ENCODE results near the gene DPP10.

Gene DPP10

DNA sequence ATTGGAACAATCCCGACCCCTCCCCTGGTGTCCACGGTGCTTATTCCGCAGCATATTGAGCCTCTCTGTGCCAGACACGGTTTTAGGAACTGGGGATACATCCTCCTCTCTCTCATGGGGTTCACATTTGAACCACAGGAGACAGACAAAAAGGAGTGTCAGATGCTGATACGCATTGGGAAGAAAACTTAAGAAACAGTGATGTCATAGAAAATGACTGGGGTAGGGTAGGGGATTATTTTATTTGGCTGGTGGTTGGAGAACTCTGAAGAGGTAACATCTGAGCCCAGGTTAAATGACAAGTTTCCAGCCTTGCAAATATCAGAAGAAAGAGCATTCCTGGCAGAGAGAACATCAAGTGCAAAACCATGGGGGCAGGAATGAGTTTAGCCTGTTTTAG lies 344.5 kb downstream of the DPP10 start:
- DNase-seq (ENCODE audit: low read depth): no peak
- TF ChIP-seq, protein P1, sequence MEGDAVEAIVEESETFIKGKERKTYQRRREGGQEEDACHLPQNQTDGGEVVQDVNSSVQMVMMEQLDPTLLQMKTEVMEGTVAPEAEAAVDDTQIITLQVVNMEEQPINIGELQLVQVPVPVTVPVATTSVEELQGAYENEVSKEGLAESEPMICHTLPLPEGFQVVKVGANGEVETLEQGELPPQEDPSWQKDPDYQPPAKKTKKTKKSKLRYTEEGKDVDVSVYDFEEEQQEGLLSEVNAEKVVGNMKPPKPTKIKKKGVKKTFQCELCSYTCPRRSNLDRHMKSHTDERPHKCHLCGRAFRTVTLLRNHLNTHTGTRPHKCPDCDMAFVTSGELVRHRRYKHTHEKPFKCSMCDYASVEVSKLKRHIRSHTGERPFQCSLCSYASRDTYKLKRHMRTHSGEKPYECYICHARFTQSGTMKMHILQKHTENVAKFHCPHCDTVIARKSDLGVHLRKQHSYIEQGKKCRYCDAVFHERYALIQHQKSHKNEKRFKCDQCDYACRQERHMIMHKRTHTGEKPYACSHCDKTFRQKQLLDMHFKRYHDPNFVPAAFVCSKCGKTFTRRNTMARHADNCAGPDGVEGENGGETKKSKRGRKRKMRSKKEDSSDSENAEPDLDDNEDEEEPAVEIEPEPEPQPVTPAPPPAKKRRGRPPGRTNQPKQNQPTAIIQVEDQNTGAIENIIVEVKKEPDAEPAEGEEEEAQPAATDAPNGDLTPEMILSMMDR (conservative IDR thresholded peaks at IDR 0.05; ENCODE audit: low read depth, low read length): no peak
- no peak overlapping the region for H3K4me3 ChIP-seq (ENCODE audit: low read length)

DNA sequence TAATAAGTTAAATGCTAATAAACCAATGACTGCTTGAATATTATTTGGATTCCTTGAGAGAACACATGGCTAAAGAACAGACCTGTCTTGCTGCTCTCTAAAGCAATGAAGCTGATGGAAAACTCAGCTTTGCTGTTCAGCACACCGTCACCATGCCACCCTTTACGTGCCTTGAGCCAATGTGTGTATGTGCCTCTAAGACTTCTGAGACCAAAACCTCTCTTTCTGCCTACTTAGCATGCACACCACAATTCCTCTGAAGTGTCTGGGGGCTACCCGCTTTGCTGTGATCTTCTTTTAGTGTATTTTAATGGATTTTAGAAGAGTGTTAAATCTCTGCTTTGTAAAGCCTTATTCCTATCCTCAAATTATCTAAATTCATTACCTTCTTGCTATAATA lies 345.0 kb downstream of the DPP10 start:
- no peak overlapping the region for H3K4me3 ChIP-seq (ENCODE audit: low read length)
- TF ChIP-seq, protein P1 (conservative IDR thresholded peaks at IDR 0.05; ENCODE audit: low read depth, low read length): no peak
- DNase-seq (ENCODE audit: low read depth): no peak

DNA sequence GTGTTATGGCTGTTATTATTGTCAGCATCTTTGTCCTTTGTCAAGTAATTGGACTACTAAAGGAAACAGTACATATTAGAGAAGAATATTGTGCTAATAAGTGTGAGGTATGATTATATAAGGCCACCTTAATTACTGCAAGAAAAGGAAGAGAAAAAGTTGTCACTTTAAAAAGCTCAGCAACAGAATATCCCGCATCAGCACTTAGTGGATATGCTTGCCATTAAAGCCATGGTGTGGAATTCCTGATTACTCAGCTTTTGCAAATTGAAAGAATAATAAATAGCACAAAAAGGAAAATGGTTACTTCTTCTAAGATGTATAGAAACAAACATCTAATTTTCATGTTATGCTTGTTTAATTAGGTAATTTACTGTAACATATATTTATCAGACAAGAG lies 347.5 kb downstream of the DPP10 start:
- no peak overlapping the region for H3K4me3 ChIP-seq (ENCODE audit: low read length)
- TF ChIP-seq, protein P1 (conservative IDR thresholded peaks at IDR 0.05; ENCODE audit: low read depth, low read length): no peak
- no peak for DNase-seq (ENCODE audit: low read depth)

DNA sequence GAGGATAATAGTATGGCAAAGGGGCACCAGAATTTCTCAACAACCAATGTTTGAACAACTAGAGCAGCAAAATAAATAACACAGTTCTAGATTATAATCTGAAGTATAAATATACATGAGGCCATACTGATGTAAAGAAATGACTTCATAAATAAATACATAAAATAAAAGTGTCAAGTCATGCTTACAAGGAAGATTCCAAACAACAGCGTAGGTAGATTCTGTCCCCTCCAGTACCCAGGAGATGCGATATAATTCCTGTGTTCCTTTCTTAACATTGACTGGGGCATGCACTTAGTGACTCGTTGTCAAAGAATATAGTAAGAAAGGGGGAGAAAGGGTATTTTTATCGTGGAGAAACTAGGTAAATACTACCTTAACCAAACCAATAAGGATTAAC lies 355.1 kb downstream of the DPP10 start:
- no peak for DNase-seq (ENCODE audit: low read depth)
- TF ChIP-seq, protein P1 (conservative IDR thresholded peaks at IDR 0.05; ENCODE audit: low read depth, low read length): no peak
- H3K4me3 ChIP-seq (ENCODE audit: low read length): no peak overlapping the region

DNA sequence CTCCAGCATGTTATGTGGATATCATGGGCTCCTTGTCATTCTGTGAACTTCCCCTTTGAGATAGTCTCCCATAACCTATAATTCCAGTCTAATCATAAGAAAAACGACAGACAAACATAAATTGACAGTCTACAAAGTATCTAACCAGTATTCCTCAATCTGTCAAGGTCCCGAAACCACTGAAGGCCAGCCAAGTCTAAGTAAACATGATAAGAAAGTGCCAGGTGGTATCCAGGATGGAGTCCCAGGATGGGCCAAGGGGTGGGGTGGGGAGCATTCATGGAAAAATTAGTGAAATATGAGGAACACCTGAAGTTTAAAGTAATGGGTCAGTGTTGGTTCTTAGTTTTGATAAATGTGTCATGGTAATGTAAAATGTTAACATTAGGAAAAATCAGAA lies 355.5 kb downstream of the DPP10 start:
- TF ChIP-seq, protein P1 (conservative IDR thresholded peaks at IDR 0.05; ENCODE audit: low read depth, low read length): no peak
- DNase-seq (ENCODE audit: low read depth): no peak
- no peak overlapping the region for H3K4me3 ChIP-seq (ENCODE audit: low read length)

DNA sequence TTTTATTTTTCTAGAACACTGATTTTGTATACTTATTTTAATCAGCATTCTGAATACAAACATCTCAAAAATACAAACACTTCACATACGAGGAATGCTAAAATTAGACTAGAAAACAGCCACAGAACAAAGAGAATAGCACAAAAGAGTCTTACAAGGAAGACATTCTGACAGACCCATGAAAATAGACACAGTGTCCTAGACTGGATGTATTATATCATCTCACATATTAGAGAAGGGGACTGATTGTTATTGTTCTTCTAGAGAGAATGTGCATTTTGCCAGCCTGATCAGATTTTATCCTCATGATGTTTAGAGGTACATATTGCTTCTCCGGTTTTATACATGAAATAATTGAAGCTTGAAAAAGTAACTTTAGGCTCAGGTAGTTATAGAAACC lies 357.9 kb downstream of the DPP10 start:
- H3K4me3 ChIP-seq (ENCODE audit: low read length): no peak overlapping the region
- no peak for DNase-seq (ENCODE audit: low read depth)
- TF ChIP-seq, protein P1 (conservative IDR thresholded peaks at IDR 0.05; ENCODE audit: low read depth, low read length): no peak

DNA sequence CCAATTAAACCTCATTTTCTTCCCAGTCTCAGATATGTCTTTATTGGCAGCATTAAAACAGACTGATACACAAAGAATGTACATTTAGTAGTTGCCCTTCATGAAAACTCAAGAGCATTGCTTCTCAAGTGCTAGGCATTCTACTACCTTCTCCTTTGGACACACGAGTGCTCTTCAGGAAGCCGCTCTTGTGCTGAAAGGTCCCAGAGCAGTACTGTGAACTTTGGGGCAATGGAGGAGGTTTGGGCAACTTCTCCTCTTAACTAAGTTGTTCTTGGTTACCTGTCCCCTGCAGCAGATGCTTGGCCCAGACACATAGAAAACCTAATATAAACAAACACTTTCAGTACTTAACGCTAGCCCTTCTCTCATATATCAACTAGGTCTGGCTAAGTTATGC lies 362.8 kb downstream of the DPP10 start:
- no peak overlapping the region for H3K4me3 ChIP-seq (ENCODE audit: low read length)
- TF ChIP-seq, protein P1 (conservative IDR thresholded peaks at IDR 0.05; ENCODE audit: low read depth, low read length): no peak

More for the DNA sequence above, 362.8 kb downstream of the DPP10 start:
- no peak for DNase-seq (ENCODE audit: low read depth)

All from retinal pigment epithelial cell (primary cell).